ENCODE results near the gene GMIP. TPM values are rescaled to one million over a fixed set of nuclear protein-coding genes. Genes with fewer than 3 reads are reported as not detected.
"Not testable (repeated sequence)": the region's sequence is repeated elsewhere in the genome, so short reads cannot be mapped to it uniquely, and the experiment has no call there.

GMIP gene
- total RNA-seq, 2 experiments from 2014 or later: 30.1 to 48.7 TPM

GRCh38 chr19:19615086-19615485 is 28.4 kb downstream of the GMIP start:
- Histone ChIP-seq H3K9me2 (ENCODE audit: insufficient read depth, low read length) (no peaks in the 10 kb centered on the region), H4K20me1 (ENCODE audit: insufficient read depth, low read length) (no peaks in the 10 kb centered on the region), H3K4me3 (ENCODE audit: low read depth, low read length, poor library complexity, severe bottlenecking) (no peak overlapping the region), H3K36me3 (ENCODE audit: insufficient read depth, low read length) (no peaks in the 10 kb centered on the region), H3K27ac (ENCODE audit: low read depth, low read length, poor library complexity, severe bottlenecking) (no peak overlapping the region), H3K4me1 (ENCODE audit: insufficient read depth, low read length, poor library complexity, severe bottlenecking) (peaks cover 16% of the 10 kb centered on the region), H3K9me3 (ENCODE audit: low read length) (no peaks in the 10 kb centered on the region), H2AFZ (ENCODE audit: low read length) (no peak overlapping the region), H3K79me2 (ENCODE audit: insufficient read depth, low read depth, low read length) (no peaks in the 10 kb centered on the region), H3K4me2 (ENCODE audit: low read length) (no peak overlapping the region)
- POLR2A ChIA-PET: interaction anchor here (0.6 kb wide), 1 partner anchor 327 kb away, joined by 5 read pairs; no protein-coding TSS in a partner anchor
- CTCF ChIA-PET (ENCODE audit: unreplicated experiment): no interaction called here
- no peak for DNase-seq (ENCODE audit: low spot score)
- no peak for TF ChIP-seq CTCF (conservative IDR thresholded peaks at IDR 0.05; ENCODE audit: low read length)
- no peak for TF ChIP-seq EZH2phosphoT487 (IDR thresholded peaks at IDR 0.05; ENCODE audit: borderline replicate concordance, low read depth, low read length)
- intact Hi-C loops (cut with micrococcal nuclease; ENCODE audit: unreplicated experiment): no loop called here
- no TSS peak for BruUV-seq (replicated peaks)

GRCh38 chr19:19613506-19613905 is 30.0 kb downstream of the GMIP start:
- Histone ChIP-seq H2AFZ (ENCODE audit: low read length) (no peak overlapping the region), H3K4me1 (ENCODE audit: insufficient read depth, low read length, poor library complexity, severe bottlenecking) (peaks cover 10% of the 10 kb centered on the region), H3K36me3 (ENCODE audit: insufficient read depth, low read length) (no peaks in the 10 kb centered on the region), H4K20me1 (ENCODE audit: insufficient read depth, low read length) (no peaks in the 10 kb centered on the region), H3K27ac (ENCODE audit: low read depth, low read length, poor library complexity, severe bottlenecking) (no peak overlapping the region), H3K4me3 (ENCODE audit: low read depth, low read length, poor library complexity, severe bottlenecking) (no peak overlapping the region), H3K79me2 (ENCODE audit: insufficient read depth, low read depth, low read length) (no peaks in the 10 kb centered on the region), H3K9me2 (ENCODE audit: insufficient read depth, low read length) (no peaks in the 10 kb centered on the region), H3K4me2 (ENCODE audit: low read length) (no peak overlapping the region), H3K9me3 (ENCODE audit: low read length) (no peaks in the 10 kb centered on the region)
- ChIA-PET POLR2A (no interaction called here), CTCF (ENCODE audit: unreplicated experiment) (no interaction called here)
- TF ChIP-seq EZH2phosphoT487 (IDR thresholded peaks at IDR 0.05; ENCODE audit: borderline replicate concordance, low read depth, low read length) (no peak), CTCF (conservative IDR thresholded peaks at IDR 0.05; ENCODE audit: low read length) (no peak)
- intact Hi-C loops (cut with micrococcal nuclease; ENCODE audit: unreplicated experiment): no loop called here
- no peak for DNase-seq (ENCODE audit: low spot score)
- no TSS peak for BruUV-seq (replicated peaks)

- Histone ChIP-seq H2AFZ (ENCODE audit: low read length) (no peak overlapping the region), H3K4me2 (ENCODE audit: low read length) (no peak overlapping the region), H3K9me3 (ENCODE audit: low read length) (no peaks in the 10 kb centered on the region), H3K4me3 (ENCODE audit: low read depth, low read length, poor library complexity, severe bottlenecking) (no peak overlapping the region), H4K20me1 (ENCODE audit: insufficient read depth, low read length) (no peaks in the 10 kb centered on the region), H3K9me2 (ENCODE audit: insufficient read depth, low read length) (no peaks in the 10 kb centered on the region), H3K36me3 (ENCODE audit: insufficient read depth, low read length) (no peaks in the 10 kb centered on the region), H3K79me2 (ENCODE audit: insufficient read depth, low read depth, low read length) (no peaks in the 10 kb centered on the region), H3K27ac (ENCODE audit: low read depth, low read length, poor library complexity, severe bottlenecking) (no peak overlapping the region), H3K4me1 (ENCODE audit: insufficient read depth, low read length, poor library complexity, severe bottlenecking) (no peaks in the 10 kb centered on the region)
- ChIA-PET CTCF (ENCODE audit: unreplicated experiment) (no interaction called here), POLR2A (interaction anchor here (0.6 kb wide), 1 partner anchor 11 kb away, joined by 7 read pairs; no protein-coding TSS in a partner anchor)
- DNase-seq (ENCODE audit: low spot score): no peak
- intact Hi-C loops (cut with micrococcal nuclease; ENCODE audit: unreplicated experiment): no loop called here
- TF ChIP-seq CTCF (conservative IDR thresholded peaks at IDR 0.05; ENCODE audit: low read length) (no peak), EZH2phosphoT487 (IDR thresholded peaks at IDR 0.05; ENCODE audit: borderline replicate concordance, low read depth, low read length) (no peak)
- BruUV-seq (replicated peaks): no TSS peak
These were observed 32.9 kb downstream of the GMIP start for GRCh38 chr19:19610376-19611202.

- not testable (repeated sequence) for H3K4me1 ChIP-seq (ENCODE audit: insufficient read depth, low read length, poor library complexity, severe bottlenecking); H3K27ac ChIP-seq (ENCODE audit: low read depth, low read length, poor library complexity, severe bottlenecking); H3K36me3 ChIP-seq (ENCODE audit: insufficient read depth, low read length)
These were observed 36.8 kb downstream of the GMIP start for GRCh38 chr19:19606686-19607085.

More at GRCh38 chr19:19606686-19607085, 36.8 kb downstream of the GMIP start:
- POLR2A ChIA-PET; H3K79me2 ChIP-seq (ENCODE audit: insufficient read depth, low read depth, low read length); DNase-seq (ENCODE audit: low spot score); BruUV-seq (replicated peaks); CTCF ChIA-PET (ENCODE audit: unreplicated experiment); H3K9me3 ChIP-seq (ENCODE audit: low read length); H3K4me3 ChIP-seq (ENCODE audit: low read depth, low read length, poor library complexity, severe bottlenecking); H4K20me1 ChIP-seq (ENCODE audit: insufficient read depth, low read length); H3K9me2 ChIP-seq (ENCODE audit: insufficient read depth, low read length); H3K4me2 ChIP-seq (ENCODE audit: low read length); intact Hi-C loops (cut with micrococcal nuclease; ENCODE audit: unreplicated experiment); H2AFZ ChIP-seq (ENCODE audit: low read length): not testable (repeated sequence)

Measured in OCI-LY7 (cell line).